ENCODE data around the gene SLC23A2.

The SLC23A2 gene

GRCh38 chr20:4814696-4815252, 186.5 kb downstream of the SLC23A2 start:
- peak; percentile 53 to 55 for DNase-seq (ENCODE audit: low read depth in 2 of 2)

DNA sequence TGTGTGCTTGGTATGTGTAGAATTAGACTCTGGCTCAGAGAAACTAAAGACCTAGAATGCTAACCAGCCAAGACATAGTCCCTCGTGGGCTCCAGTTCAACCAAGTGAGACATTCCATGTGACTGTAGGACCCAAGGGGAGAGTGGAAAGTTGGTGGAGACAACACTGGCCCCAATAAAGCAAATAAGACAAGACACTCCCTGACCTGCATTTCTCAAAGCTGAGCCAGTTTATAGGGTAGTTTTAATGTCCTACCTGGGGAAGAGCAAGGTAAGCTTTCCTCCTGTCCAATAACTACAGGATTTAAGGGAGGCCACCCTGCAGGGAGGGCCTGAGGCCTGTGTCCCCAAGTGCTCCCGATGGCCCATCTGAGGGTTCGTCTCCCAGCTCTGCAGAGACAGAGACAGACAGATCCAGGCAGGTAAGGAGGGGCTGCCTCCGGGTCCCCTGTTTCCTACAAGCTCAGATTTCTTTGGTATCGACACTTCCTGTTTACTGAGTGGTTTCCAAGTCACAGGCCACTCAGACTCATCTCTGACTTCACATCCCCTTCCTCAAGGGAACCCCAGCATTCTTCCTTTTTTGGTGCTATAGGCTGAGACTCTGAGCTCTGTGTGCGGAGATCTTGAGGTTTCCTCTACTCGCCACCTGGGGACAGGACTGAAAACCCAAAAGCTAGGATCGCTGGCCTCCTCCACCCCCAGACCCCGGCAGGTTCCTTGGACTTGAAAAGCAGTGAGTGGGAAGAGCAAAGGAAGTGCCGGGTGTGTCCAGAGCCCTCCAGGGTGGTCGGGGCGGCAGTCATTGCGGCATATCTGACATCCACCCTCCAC, 187.2 kb downstream of the SLC23A2 start:
- DNase-seq (ENCODE audit: low read depth in 2 of 2) = no peak

- DNase-seq (ENCODE audit: low read depth in 2 of 2) = no peak
Observed at GRCh38 chr20:4813076-4813862, 188.0 kb downstream of the SLC23A2 start.

GRCh38 chr20:4812641-4813075, 188.7 kb downstream of the SLC23A2 start:
- no peak for DNase-seq (ENCODE audit: low read depth in 2 of 2)

DNA sequence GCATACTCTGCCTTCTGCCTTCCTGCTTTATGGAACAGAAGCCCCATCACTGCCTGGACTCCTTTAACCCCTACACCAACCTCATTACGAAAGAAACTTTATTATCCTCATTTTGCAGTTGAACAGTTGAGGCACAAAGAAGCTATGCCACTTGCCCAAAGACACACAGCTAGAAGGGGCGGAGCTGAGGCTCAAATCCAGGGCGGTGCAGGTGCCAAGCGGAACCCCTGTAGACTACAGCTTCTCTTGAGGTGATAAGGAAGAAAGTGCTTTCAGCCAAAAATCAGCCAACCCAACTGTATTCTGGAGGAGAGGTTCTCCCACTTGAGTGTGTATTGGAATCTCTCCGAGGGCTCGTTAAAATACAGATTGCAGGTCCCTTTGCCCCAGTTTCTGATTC, 189.1 kb downstream of the SLC23A2 start:
- no peak for DNase-seq (ENCODE audit: low read depth in 2 of 2)

GRCh38 chr20:4811661-4812181, 189.6 kb downstream of the SLC23A2 start:
- no peak for DNase-seq (ENCODE audit: low read depth in 2 of 2)

- no peak for DNase-seq (ENCODE audit: low read depth in 2 of 2)
Observed at GRCh38 chr20:4811257-4811656, 190.1 kb downstream of the SLC23A2 start.

DNA sequence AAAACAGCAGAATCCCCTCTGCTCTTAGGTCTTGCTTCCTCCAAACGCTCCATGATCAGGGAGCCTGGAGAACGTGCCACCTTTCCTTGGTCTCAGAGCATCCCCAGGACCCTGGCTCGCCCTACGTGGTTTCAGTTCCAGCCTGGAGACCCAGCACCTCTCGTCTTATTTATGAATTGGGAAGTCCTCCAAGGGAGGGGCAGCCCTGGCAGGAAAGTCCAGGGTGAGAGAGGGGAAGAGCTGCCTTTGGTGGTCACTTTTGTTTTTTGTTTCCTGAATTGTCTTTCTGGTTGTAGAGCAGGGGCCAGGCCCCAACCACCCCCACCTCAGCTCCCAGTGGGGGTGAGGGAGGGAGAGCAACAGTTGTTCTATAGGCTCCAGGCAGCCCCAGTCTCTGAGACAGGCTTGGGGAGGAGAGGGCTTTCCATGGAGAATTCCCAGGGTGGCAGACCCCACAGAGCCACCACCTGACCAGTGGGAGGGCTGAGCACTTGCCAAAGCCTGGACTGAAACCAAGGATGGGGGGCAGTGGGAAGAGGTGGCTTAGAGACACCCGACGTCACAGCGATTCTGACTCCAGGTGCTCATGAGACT, 190.8 kb downstream of the SLC23A2 start:
- DNase-seq (ENCODE audit: low read depth in 2 of 2) = no peak

- no peak for DNase-seq (ENCODE audit: low read depth in 2 of 2)
Observed at GRCh38 chr20:4809707-4810106, 191.6 kb downstream of the SLC23A2 start.

GRCh38 chr20:4808872-4809271, 192.4 kb downstream of the SLC23A2 start:
- DNase-seq (ENCODE audit: low read depth in 2 of 2) = no peak

DNA sequence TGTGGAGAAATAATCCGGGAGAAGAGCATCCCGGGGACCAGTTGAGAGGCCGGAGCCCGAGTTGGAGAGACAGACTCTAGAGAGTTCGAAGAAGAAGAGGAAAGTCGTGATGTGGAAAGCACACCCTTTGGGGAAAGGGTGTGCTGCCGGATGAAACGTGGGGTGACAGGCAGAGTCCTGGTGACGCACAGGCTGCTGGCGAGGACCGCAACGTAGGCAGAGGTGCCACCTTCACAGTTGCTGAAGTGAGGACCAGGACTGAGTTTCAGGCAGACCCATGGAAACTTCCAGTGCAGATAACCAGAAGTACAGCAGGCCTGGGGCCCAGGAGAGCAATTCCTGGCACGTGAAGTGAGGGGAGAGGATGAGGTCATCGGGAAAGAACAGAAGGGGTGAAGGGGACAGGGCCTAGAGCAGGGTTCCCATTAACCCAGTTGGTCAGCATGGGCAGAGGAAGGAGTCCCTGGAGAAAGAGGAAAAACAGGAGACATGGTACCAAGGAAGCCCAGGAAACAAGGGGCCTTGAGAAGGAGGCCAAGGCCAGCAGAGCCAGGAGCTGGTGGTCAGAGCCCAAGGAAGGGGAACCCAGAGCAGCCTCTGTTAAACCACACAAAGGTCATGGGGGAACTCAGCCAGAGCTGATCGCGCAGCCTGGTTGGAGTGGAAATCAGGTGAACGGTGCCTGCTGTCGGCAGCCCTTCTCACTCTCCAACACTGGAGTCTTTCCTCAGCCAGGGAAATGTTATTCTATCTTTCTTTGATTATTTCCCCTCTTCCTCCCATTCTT, 195.5 kb downstream of the SLC23A2 start:
- no peak for DNase-seq (ENCODE audit: low read depth in 2 of 2)

DNA sequence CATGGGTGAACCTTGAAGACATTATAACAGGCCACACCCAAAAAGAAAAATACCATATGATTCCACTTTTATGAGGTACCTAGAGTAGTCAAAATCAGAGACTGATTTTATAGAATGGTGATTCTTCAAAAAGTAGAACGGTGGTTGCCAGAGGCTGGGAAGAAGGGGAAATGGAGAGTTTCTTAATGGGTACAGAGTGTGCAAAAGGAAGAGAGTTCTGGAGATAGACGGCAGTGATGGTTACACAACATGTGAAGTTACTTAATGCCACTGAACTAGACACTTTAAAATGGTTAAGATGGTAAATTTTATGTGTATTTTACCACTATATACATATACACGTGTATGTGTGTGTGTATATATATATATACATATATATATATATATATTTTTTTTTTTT, 198.8 kb downstream of the SLC23A2 start:
- no peak for DNase-seq (ENCODE audit: low read depth in 2 of 2)

All from stimulated activated CD8-positive, alpha-beta memory T cell treated with anti-CD3 and anti-CD28 coated beads, Interleukin-15, amount 100 ng/mL, for 48 hours (primary cell).